ENCODE measurements around the gene KLHL28.

- TF ChIP-seq CTCF (IDR thresholded peaks at IDR 0.05 in 2 of 3, conservative IDR thresholded peaks at IDR 0.05 in 1 of 3; ENCODE audit: borderline replicate concordance in 1 of 3, insufficient read depth in 1 of 3, low read depth in 2 of 3, low read length in 2 of 3) (no peak), EZH2 (IDR thresholded peaks at IDR 0.05) (no peak), POLR2AphosphoS5 (IDR thresholded peaks at IDR 0.05; ENCODE audit: low read depth, low read length) (no peak), EGR1 (IDR thresholded peaks at IDR 0.05; ENCODE audit: low read depth) (no peak), ATF3 (IDR thresholded peaks at IDR 0.05) (no peak), REST (IDR thresholded peaks at IDR 0.05; ENCODE audit: low read depth) (no peak), POLR2A (IDR thresholded peaks at IDR 0.05; ENCODE audit: borderline replicate concordance, extremely low read depth, insufficient read depth, insufficient read length) (no peak)
Observed at GRCh38 chr14:44940211-44940610, 21.5 kb downstream of the KLHL28 start.
